ENCODE measurements around the gene TCL1B.

Gene TCL1B

GRCh38 chr14:95659990-95660385 lies 26.2 kb upstream of the TCL1B start:
- Histone ChIP-seq H3K9me3 (ENCODE audit: insufficient read depth, low read depth, low read length) (no peaks in the 10 kb centered on the region), H3K4me1 (ENCODE audit: control insufficient read depth in 1 of 2, insufficient read depth in 2 of 2, low read length in 2 of 2) (peaks cover 24 to 30% of the 10 kb centered on the region in 2 experiments), H3K14ac (ENCODE audit: low read length) (peak overlapping the region; percentile 78), H3K4me2 (ENCODE audit: low read length) (peak overlapping the region; percentile 49), H2AK5ac (ENCODE audit: low read length) (peak overlapping the region; percentile 79), H3K79me1 (ENCODE audit: low read length) (peaks cover 26% of the 10 kb centered on the region), H4K91ac (ENCODE audit: low read depth, low read length) (peak overlapping the region; percentile 88), H3K4me3 (ENCODE audit: low read depth, low read length) (no peak overlapping the region), H2BK5ac (ENCODE audit: low read depth, low read length, poor library complexity) (peak overlapping the region; percentile 87), H4K12ac (ENCODE audit: low read depth, low read length) (no peak overlapping the region), H3K4ac (ENCODE audit: low read depth, low read length) (peak overlapping the region; percentile 49), H2AFZ (ENCODE audit: insufficient read depth, low read length, poor library complexity) (peak overlapping the region; percentile 37), H3K27ac (ENCODE audit: low read depth, low read length) (peak overlapping the region; percentile 85), H3K79me2 (ENCODE audit: control insufficient read depth, insufficient read depth, low read length, poor library complexity) (peaks cover 6% of the 10 kb centered on the region), H2BK12ac (ENCODE audit: low read length) (peak overlapping the region; percentile 85), H3K27me3 (ENCODE audit: insufficient read depth, low read length) (no peaks in the 10 kb centered on the region), H3K36me3 (ENCODE audit: control insufficient read depth in 1 of 2, insufficient read depth in 2 of 2, low read length in 2 of 2) (no peaks in the 10 kb centered on the region), H3K23ac (ENCODE audit: low read length) (no peak overlapping the region), H3K9ac (ENCODE audit: low read length) (no peak overlapping the region), H2BK120ac (ENCODE audit: insufficient read depth, low read length, poor library complexity) (peak overlapping the region; percentile 90), H3K18ac (ENCODE audit: low read length) (peak overlapping the region; percentile 44), H4K8ac (ENCODE audit: low read depth, low read length) (peak overlapping the region; percentile 81)
- no peak for DNase-seq
- WGBS (ENCODE audit: extremely low coverage, insufficient coverage, insufficient read length), result no CpG with 5 or more reads among the region's 5 CpGs

- Histone ChIP-seq H2AK5ac (ENCODE audit: low read length) (no peak overlapping the region), H2AFZ (ENCODE audit: insufficient read depth, low read length, poor library complexity) (no peak overlapping the region), H4K91ac (ENCODE audit: low read depth, low read length) (peak overlapping the region; percentile 88), H3K4me1 (ENCODE audit: control insufficient read depth in 1 of 2, insufficient read depth in 2 of 2, low read length in 2 of 2) (peaks cover 24 to 33% of the 10 kb centered on the region in 2 experiments), H3K18ac (ENCODE audit: low read length) (peak overlapping the region; percentile 7), H3K9me3 (ENCODE audit: insufficient read depth, low read depth, low read length) (no peaks in the 10 kb centered on the region), H3K4me2 (ENCODE audit: low read length) (peak overlapping the region; percentile 49), H3K27ac (ENCODE audit: low read depth, low read length) (peak overlapping the region; percentile 85), H2BK12ac (ENCODE audit: low read length) (no peak overlapping the region), H2BK5ac (ENCODE audit: low read depth, low read length, poor library complexity) (peak overlapping the region; percentile 35), H4K12ac (ENCODE audit: low read depth, low read length) (no peak overlapping the region), H3K36me3 (ENCODE audit: control insufficient read depth in 1 of 2, insufficient read depth in 2 of 2, low read length in 2 of 2) (no peaks in the 10 kb centered on the region), H3K79me1 (ENCODE audit: low read length) (peaks cover 26% of the 10 kb centered on the region), H3K27me3 (ENCODE audit: insufficient read depth, low read length) (no peaks in the 10 kb centered on the region), H3K4me3 (ENCODE audit: low read depth, low read length) (no peak overlapping the region), H2BK120ac (ENCODE audit: insufficient read depth, low read length, poor library complexity) (peak overlapping the region; percentile 70), H3K23ac (ENCODE audit: low read length) (no peak overlapping the region), H3K9ac (ENCODE audit: low read length) (no peak overlapping the region), H4K8ac (ENCODE audit: low read depth, low read length) (peak overlapping the region; percentile 59), H3K4ac (ENCODE audit: low read depth, low read length) (no peak overlapping the region), H3K79me2 (ENCODE audit: control insufficient read depth, insufficient read depth, low read length, poor library complexity) (peaks cover 6% of the 10 kb centered on the region), H3K14ac (ENCODE audit: low read length) (peak overlapping the region; percentile 78)
- DNase-seq, result no peak
- WGBS (ENCODE audit: extremely low coverage, insufficient coverage, insufficient read length), result no CpG with 5 or more reads among the region's 13 CpGs
These were observed 25.3 kb upstream of the TCL1B start for GRCh38 chr14:95660651-95661515.

- H3K4me2 ChIP-seq (ENCODE audit: low read length), result no peak overlapping the region
- WGBS (ENCODE audit: extremely low coverage, insufficient coverage, insufficient read length), result no CpG with 5 or more reads among the region's 4 CpGs
- no peaks in the 10 kb centered on the region for H3K9me3 ChIP-seq (ENCODE audit: insufficient read depth, low read depth, low read length)
These were observed 23.6 kb upstream of the TCL1B start for GRCh38 chr14:95662376-95663186.

GRCh38 chr14:95663226-95663797 lies 22.9 kb upstream of the TCL1B start:
- peak overlapping the region; percentile 89 for H2AK5ac ChIP-seq (ENCODE audit: low read length)
- peak overlapping the region; percentile 74 for H4K91ac ChIP-seq (ENCODE audit: low read depth, low read length)
- peak overlapping the region; percentile 62 for H2BK12ac ChIP-seq (ENCODE audit: low read length)
- peak overlapping the region; percentile 56 for H4K8ac ChIP-seq (ENCODE audit: low read depth, low read length)
- no peaks in the 10 kb centered on the region for H3K9me3 ChIP-seq (ENCODE audit: insufficient read depth, low read depth, low read length)
- H2BK5ac ChIP-seq (ENCODE audit: low read depth, low read length, poor library complexity), result peak overlapping the region; percentile 26
- H2AFZ ChIP-seq (ENCODE audit: insufficient read depth, low read length, poor library complexity), result no peak overlapping the region
- no peaks in the 10 kb centered on the region for H3K27me3 ChIP-seq (ENCODE audit: insufficient read depth, low read length)
- no CpG with 5 or more reads among the region's 5 CpGs for WGBS (ENCODE audit: extremely low coverage, insufficient coverage, insufficient read length)
- H3K23ac ChIP-seq (ENCODE audit: low read length), result no peak overlapping the region
- H3K4me3 ChIP-seq (ENCODE audit: low read depth, low read length), result no peak overlapping the region
- H3K18ac ChIP-seq (ENCODE audit: low read length), result peak overlapping the region; percentile 9
- H2BK120ac ChIP-seq (ENCODE audit: insufficient read depth, low read length, poor library complexity), result peak overlapping the region; percentile 72
- no peak overlapping the region for H3K4ac ChIP-seq (ENCODE audit: low read depth, low read length)
- no peak for DNase-seq
- peaks cover 29 to 39% of the 10 kb centered on the region in 2 experiments for H3K4me1 ChIP-seq (ENCODE audit: control insufficient read depth in 1 of 2, insufficient read depth in 2 of 2, low read length in 2 of 2)
- H3K79me2 ChIP-seq (ENCODE audit: control insufficient read depth, insufficient read depth, low read length, poor library complexity), result peaks cover 6% of the 10 kb centered on the region
- no peak overlapping the region for H3K4me2 ChIP-seq (ENCODE audit: low read length)
- peak overlapping the region; percentile 68 for H3K14ac ChIP-seq (ENCODE audit: low read length)
- H3K36me3 ChIP-seq (ENCODE audit: control insufficient read depth in 1 of 2, insufficient read depth in 2 of 2, low read length in 2 of 2), result no peaks in the 10 kb centered on the region
- peaks cover 26% of the 10 kb centered on the region for H3K79me1 ChIP-seq (ENCODE audit: low read length)
- H3K9ac ChIP-seq (ENCODE audit: low read length), result no peak overlapping the region
- H3K27ac ChIP-seq (ENCODE audit: low read depth, low read length), result peak overlapping the region; percentile 7
- no peak overlapping the region for H4K12ac ChIP-seq (ENCODE audit: low read depth, low read length)

More at GRCh38 chr14:95662376-95663186, 23.6 kb upstream of the TCL1B start:
- Histone ChIP-seq H3K9ac (ENCODE audit: low read length) (no peak overlapping the region), H3K79me1 (ENCODE audit: low read length) (peaks cover 26% of the 10 kb centered on the region), H3K4ac (ENCODE audit: low read depth, low read length) (no peak overlapping the region), H4K8ac (ENCODE audit: low read depth, low read length) (no peak overlapping the region), H3K27ac (ENCODE audit: low read depth, low read length) (peak overlapping the region; percentile 7), H3K27me3 (ENCODE audit: insufficient read depth, low read length) (no peaks in the 10 kb centered on the region), H2BK120ac (ENCODE audit: insufficient read depth, low read length, poor library complexity) (no peak overlapping the region), H3K79me2 (ENCODE audit: control insufficient read depth, insufficient read depth, low read length, poor library complexity) (peaks cover 6% of the 10 kb centered on the region), H3K4me1 (ENCODE audit: control insufficient read depth in 1 of 2, insufficient read depth in 2 of 2, low read length in 2 of 2) (peaks cover 29 to 39% of the 10 kb centered on the region in 2 experiments), H2AFZ (ENCODE audit: insufficient read depth, low read length, poor library complexity) (no peak overlapping the region), H4K91ac (ENCODE audit: low read depth, low read length) (no peak overlapping the region), H4K12ac (ENCODE audit: low read depth, low read length) (no peak overlapping the region), H3K18ac (ENCODE audit: low read length) (no peak overlapping the region), H3K23ac (ENCODE audit: low read length) (no peak overlapping the region), H2AK5ac (ENCODE audit: low read length) (no peak overlapping the region), H3K36me3 (ENCODE audit: control insufficient read depth in 1 of 2, insufficient read depth in 2 of 2, low read length in 2 of 2) (no peaks in the 10 kb centered on the region), H3K14ac (ENCODE audit: low read length) (no peak overlapping the region), H2BK5ac (ENCODE audit: low read depth, low read length, poor library complexity) (no peak overlapping the region), H3K4me3 (ENCODE audit: low read depth, low read length) (no peak overlapping the region), H2BK12ac (ENCODE audit: low read length) (no peak overlapping the region)
- DNase-seq, result peak in 1 of 2 donors; percentile 60
